GM23338 (cell line): ENCODE results near the gene OR5AL1. TPM values are rescaled to one million over a fixed set of nuclear protein-coding genes. Genes with fewer than 3 reads are reported as not detected.

ENCODE experiments used
- ATAC-seq: fragments of 200-7000 bp; cut with Tn5 transposase; 3 replicates; pipeline ENCODE4 v1.9.1; 2020
- DNase-seq: peaks from one replicate; pipeline ENCODE4 v3.0.0-alpha.2; 2015; ENCODE audit warnings: low spot score
- H2AFZ ChIP-seq: fragments of 200-600 bp; sonication (generic); 2 replicates; pipeline ENCODE4 v1.8.0; 2016; ENCODE audit warnings: antibody characterized with exemption, mild to moderate bottlenecking, moderate library complexity
- H3F3A ChIP-seq: fragments of 200-600 bp; sonication (generic); replicated peaks from 2 replicates; pipeline ENCODE4 v1.8.0; 2017; ENCODE audit warnings: antibody characterized with exemption, mixed run types, low read depth
- H3K27ac ChIP-seq: fragments of 200-600 bp; sonication (generic); 2 replicates; pipeline ENCODE4 v1.6.1; 2016; ENCODE audit warnings: low read depth
- H3K27me3 ChIP-seq: fragments of 200-600 bp; sonication (generic); 2 replicates; pipeline ENCODE4 v1.8.0; 2016; ENCODE audit warnings: mild to moderate bottlenecking, mixed run types, moderate library complexity; ENCODE audit not compliant: insufficient read depth
- H3K36me3 ChIP-seq: fragments of 200-600 bp; sonication (generic); 2 replicates; pipeline ENCODE4 v1.8.0; 2016; ENCODE audit warnings: mild to moderate bottlenecking; ENCODE audit not compliant: insufficient read depth
- H3K4me1 ChIP-seq: fragments of 200-600 bp; sonication (generic); 2 replicates; pipeline ENCODE4 v1.8.0; 2016; ENCODE audit warnings: mild to moderate bottlenecking, moderate library complexity; ENCODE audit not compliant: insufficient read depth
- H3K4me2 ChIP-seq: fragments of 200-600 bp; sonication (generic); 2 replicates; pipeline ENCODE4 v1.7.1; 2017; ENCODE audit warnings: mixed run types
- H3K4me3 ChIP-seq: fragments of 200-600 bp; sonication (generic); 2 replicates; pipeline ENCODE4 v1.6.1; 2016; ENCODE audit warnings: mixed run types
- H3K79me2 ChIP-seq: fragments of 200-600 bp; sonication (generic); replicated peaks from 2 replicates; pipeline ENCODE4 v1.8.0; 2017; ENCODE audit warnings: mild to moderate bottlenecking; ENCODE audit not compliant: insufficient read depth
- H3K9me2 ChIP-seq: fragments of 200-600 bp; sonication (generic); 2 replicates; pipeline ENCODE4 v1.8.0; 2017; ENCODE audit not compliant: insufficient read depth
- H4K20me1 ChIP-seq: fragments of 200-600 bp; sonication (generic); replicated peaks from 2 replicates; pipeline ENCODE4 v1.8.0; 2017; ENCODE audit warnings: mild to moderate bottlenecking; ENCODE audit not compliant: insufficient read depth
- H3K27ac Mint-ChIP-seq: 2 replicates; pipeline ENCODE4 v1.8.0; 2020; ENCODE audit warnings: inconsistent platforms, mild to moderate bottlenecking, moderate library complexity, mixed read lengths
- H3K27me3 Mint-ChIP-seq: 3 replicates; pipeline ENCODE4 v1.8.0; 2022; ENCODE audit warnings: low read depth, mild to moderate bottlenecking, moderate library complexity, mixed read lengths, inconsistent platforms; ENCODE audit not compliant: insufficient read depth, poor library complexity
- H3K36me3 Mint-ChIP-seq: 3 replicates; pipeline ENCODE4 v1.8.0; 2021; ENCODE audit warnings: low read depth, mild to moderate bottlenecking, inconsistent platforms, moderate library complexity, mixed read lengths
- H3K4me1 Mint-ChIP-seq: 3 replicates; pipeline ENCODE4 v1.8.0; 2020; ENCODE audit warnings: mild to moderate bottlenecking, inconsistent platforms, mixed read lengths
- H3K4me3 Mint-ChIP-seq: 3 replicates; pipeline ENCODE4 v1.8.0; 2021; ENCODE audit warnings: moderate library complexity, mild to moderate bottlenecking, inconsistent platforms, mixed read lengths
- H3K9me3 Mint-ChIP-seq: 3 replicates; pipeline ENCODE4 v1.8.0; 2020; ENCODE audit warnings: moderate library complexity, mild to moderate bottlenecking, inconsistent platforms, mixed read lengths
- CTCF ChIP-seq, 2 experiments: fragments of 200-600 bp in 1 of 2; sonication (generic) in 1 of 2; conservative IDR thresholded peaks; 2 replicates each; pipeline versions ENCODE4 v1.5.1 to v1.6.1; 2016 to 2017; ENCODE audit warnings: antibody characterized with exemption in 2 of 2, low read depth in 2 of 2, mild to moderate bottlenecking in 2 of 2, moderate library complexity in 1 of 2
- REST ChIP-seq: IDR thresholded peaks from one replicate; pipeline ENCODE4 v1.6.1; 2018; ENCODE audit warnings: antibody characterized with exemption; ENCODE audit not compliant: unreplicated experiment
- ZNF462 ChIP-seq: fragments of 250-450 bp; sonication (Bioruptor Pico); IDR thresholded peaks from 2 replicates; pipeline ENCODE4 v1.5.0; 2020; ENCODE audit warnings: mild to moderate bottlenecking, moderate library complexity
- polyA plus RNA-seq: library from polyadenylated mRNA; unstranded; fragments of >200 nt; fragmentation: Nextera tagmentation; extraction: Ambion mirVana; gene quantifications from 2 replicates; pipeline ENCODE4 v1.2.1, GENCODE V29; 2016
- total RNA-seq: library from RNA; depleted of rRNA; stranded (reverse); fragments of >200 nt; shearing (Covaris generic); gene quantifications from 2 replicates; pipeline ENCODE4 v1.2.3, GENCODE V29; 2014

OR5AL1 gene
- total and polyA plus RNA-seq, 2 experiments from 2014 or later: not detected

- Histone ChIP-seq H3F3A (no peaks in the 10 kb centered on the region), H3K4me3 (no peak within 1 kb of the TSS), H3K9me2 (no peaks in the 10 kb centered on the region), H3K79me2 (no peaks in the 10 kb centered on the region), H3K27ac (no peak within 1 kb of the TSS), H2AFZ (no peak within 1 kb of the TSS), H3K4me1 (no peaks in the 10 kb centered on the region), H3K4me2 (no peak within 1 kb of the TSS), H4K20me1 (no peaks in the 10 kb centered on the region), H3K27me3 (no peaks in the 10 kb centered on the region), H3K36me3 (no peaks in the 10 kb centered on the region)
- ATAC-seq: no peak
- TF ChIP-seq CTCF (conservative IDR thresholded peaks at IDR 0.05; ENCODE audit: low read depth in 2 of 2): no peak
- TF ChIP-seq REST: no peak
- TF ChIP-seq ZNF462 (CRISPR knock-in tag): no peak
- Mint-ChIP-seq H3K36me3 (no peaks in the 10 kb centered on the region), H3K9me3 (no peaks in the 10 kb centered on the region), H3K27me3 (no peaks in the 10 kb centered on the region), H3K4me3 (no peak within 1 kb of the TSS), H3K27ac (no peak within 1 kb of the TSS), H3K4me1 (no peaks in the 10 kb centered on the region)
- DNase-seq: no peak
These were observed 37.2 kb upstream of the OR5AL1 start, which contains the start of gene OR8U1 for GRCh38 chr11:56375324-56375723. OR8U1 (plus strand) TSS chr11:56375624; CDS start chr11:56375624, 0 bp downstream.
